HG03097 (cell line): ENCODE measurements around the gene ADORA2A.

Experiments used
- ATAC-seq: cut with Tn5 transposase; IDR thresholded peaks from one replicate; pipeline ENCODE4 v1.9.1; 2021; ENCODE audit not compliant: unreplicated experiment, low FRiP score

ADORA2A gene

GRCh38 chr22:24444729-24445466, 17.5 kb downstream of the ADORA2A start:
- no peak for ATAC-seq

- no peak for ATAC-seq
Observed at GRCh38 chr22:24445481-24446259, 18.3 kb downstream of the ADORA2A start.

DNA sequence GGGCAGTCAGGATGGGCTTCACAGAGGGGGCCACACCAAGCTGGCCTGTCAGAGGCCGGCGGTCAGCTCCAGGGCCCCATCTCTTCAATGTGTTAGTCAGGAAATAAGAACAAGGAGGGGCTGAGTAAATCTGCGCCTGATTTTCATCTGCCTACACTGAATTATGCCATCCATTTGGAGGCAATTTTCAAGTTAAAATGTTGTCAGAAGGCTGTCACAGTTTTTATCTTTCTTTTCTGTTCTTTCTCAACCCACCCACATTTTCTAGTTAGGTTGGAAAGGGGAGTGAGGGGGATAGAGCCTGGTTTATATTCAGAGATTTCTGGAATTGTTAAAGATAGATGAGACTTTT, 18.8 kb downstream of the ADORA2A start:
- no peak for ATAC-seq

- no peak for ATAC-seq
Observed at GRCh38 chr22:24450610-24451009, 23.2 kb downstream of the ADORA2A start.

GRCh38 chr22:24451162-24451561, 23.8 kb downstream of the ADORA2A start:
- no peak for ATAC-seq

GRCh38 chr22:24453853-24454252, 26.5 kb downstream of the ADORA2A start:
- no peak for ATAC-seq

- no peak for ATAC-seq
Observed at GRCh38 chr22:24455039-24455438, 27.6 kb downstream of the ADORA2A start.

DNA sequence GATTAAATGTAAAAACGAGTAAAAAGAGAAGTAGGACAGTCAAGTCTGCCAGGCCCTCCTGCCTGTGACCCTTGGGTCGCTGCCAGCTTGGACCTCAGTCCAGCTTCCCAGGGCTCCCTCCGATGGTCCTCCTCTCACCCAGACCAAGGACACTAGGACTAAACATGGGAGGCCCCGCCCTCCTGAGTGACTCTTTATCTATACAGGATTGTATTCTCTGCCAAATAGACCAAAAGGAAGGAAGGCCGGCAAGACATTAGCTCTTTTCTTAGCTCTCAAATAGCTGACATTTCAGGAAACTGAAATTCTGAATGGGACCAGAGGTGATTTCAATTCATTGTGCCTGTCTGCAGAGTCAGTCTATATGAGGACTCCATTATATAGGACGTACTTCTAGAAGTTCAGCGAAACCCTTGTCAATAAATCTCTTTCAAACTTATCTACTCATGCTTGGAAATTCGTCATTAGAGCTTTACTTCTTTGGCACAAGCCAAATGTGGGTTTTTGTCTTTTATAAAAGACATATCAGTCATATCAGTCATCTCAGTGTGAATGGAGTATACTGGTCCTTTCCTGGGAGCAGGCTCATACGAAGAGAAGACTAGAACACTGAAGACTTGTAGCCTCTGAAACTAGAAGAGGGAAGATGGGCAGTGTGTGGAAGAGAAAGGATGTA, 28.5 kb downstream of the ADORA2A start:
- ATAC-seq, result no peak

DNA sequence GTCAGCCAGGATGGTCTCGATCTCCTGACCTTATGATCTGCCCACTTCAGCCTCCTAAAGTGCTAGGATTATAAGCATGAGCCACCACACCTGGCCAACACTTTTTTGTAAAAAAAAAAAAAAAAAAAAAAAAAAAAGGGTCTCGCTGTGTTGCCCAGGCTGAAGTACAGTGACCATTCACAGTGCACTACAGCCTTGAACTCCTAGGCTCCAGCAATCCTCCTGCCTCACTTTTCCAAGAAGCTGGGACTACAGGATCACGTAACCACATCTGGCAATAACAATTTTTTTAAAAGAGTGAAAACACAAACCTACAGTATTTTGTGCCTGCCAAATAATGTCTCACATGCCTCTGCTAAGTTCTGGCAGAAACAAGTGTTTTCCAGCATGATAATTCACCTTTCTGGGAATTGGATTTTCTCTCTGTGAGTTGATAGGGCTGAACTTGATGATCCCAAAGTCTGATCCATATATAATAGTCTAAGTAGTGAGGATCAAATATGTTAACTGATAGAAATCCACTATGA, 30.6 kb downstream of the ADORA2A start:
- no peak for ATAC-seq

GRCh38 chr22:24459911-24460310, 32.5 kb downstream of the ADORA2A start:
- no peak for ATAC-seq

- ATAC-seq, result no peak
Observed at GRCh38 chr22:24460418-24461089, 33.2 kb downstream of the ADORA2A start.

GRCh38 chr22:24463071-24463760, 35.8 kb downstream of the ADORA2A start:
- no peak for ATAC-seq

GRCh38 chr22:24465566-24465965, 38.2 kb downstream of the ADORA2A start:
- no peak for ATAC-seq

GRCh38 chr22:24465975-24466374, 38.6 kb downstream of the ADORA2A start:
- no peak for ATAC-seq

DNA sequence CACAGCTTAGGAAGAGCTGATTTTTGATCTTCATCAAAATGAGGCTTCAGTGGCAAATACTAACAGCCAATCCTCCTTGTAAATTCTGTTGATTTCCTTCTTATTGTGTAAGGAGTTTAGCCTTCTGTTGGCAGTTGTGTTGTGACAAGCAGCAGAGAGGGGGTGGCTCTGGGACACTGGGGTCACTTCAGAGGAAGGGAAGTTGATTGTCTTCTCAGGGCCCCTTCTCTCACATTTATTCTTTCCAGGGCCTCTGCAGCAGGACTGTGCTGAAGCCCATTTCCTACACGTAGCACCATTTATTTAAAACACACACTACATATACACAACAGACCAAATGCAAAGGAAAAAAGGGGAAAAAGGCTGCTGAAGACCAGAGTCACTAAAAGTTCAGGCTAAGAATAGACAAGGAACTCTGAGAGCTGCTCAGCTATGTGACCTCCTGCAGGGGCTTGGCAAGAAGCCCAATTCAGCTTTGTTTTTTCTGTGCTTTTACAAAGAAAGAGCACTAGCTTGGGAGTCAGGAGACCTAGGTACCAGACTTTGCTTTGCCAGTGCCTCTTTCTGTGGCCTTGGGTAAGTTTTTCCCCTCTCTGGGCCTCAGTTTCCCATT, 39.4 kb downstream of the ADORA2A start:
- no peak for ATAC-seq

DNA sequence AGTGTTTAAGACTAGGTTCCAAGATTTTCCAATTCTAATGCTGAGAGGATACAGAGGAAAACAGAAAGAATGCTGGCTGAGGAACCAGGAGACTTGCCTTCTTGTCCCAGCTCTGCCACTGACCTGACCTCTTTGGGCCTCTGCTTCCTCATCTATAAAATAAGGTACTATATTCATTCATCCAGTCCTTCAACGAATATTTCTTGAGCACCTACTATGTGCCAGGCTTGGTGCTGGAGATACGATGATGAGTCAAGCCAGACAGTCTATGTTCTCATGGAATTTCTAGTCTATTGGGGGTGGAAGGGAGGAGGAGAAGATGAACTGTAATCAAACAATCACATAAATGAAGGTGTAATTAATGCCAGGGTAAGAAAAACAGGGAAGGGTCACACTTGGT, 39.9 kb downstream of the ADORA2A start:
- ATAC-seq, result no peak

DNA sequence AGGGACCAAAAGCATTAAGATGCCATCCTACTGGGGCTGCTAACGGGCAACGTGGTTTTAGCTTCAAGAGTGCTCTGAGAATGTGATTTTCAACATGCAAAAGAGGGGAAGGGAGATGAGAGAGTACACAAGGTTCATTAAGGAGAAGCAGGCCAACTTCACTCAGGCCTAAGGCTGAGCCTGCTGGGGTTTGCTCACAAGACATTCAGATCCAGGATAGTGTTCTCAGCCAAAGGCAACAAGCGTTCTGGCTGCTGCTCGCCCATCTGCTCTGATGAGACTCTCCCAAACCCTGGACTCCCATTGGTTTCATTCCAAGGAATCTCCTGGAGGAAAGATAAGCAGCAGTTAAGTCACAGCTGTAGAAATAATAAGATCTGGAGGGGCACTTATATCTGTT, 44.2 kb downstream of the ADORA2A start:
- ATAC-seq, result no peak

GRCh38 chr22:24473284-24473683, 45.9 kb downstream of the ADORA2A start:
- ATAC-seq, result no peak

DNA sequence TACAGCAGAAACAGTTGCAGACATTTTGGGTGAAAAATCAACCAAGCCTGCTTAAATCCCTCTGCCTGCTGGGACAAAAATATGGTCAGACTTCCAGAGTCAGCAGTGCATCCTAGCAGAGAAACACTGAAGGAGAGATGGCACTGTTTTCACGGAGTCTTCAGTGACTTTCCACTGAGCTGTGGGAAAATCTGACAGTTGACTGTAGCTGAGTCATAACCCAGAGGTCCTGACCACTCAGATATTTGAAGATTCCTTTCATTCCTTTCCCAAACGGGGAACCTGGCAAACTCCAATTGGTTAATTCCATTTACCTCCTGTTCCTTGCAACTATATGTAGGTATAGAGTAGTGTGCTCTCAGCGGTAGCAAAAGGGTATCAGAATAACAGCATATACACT, 46.8 kb downstream of the ADORA2A start:
- ATAC-seq, result no peak
